ENCODE measurements around the gene AKAP11.
A peak's percentile ranks its signal among the peaks of the same experiment; 100 is the strongest.

Gene AKAP11

DNA sequence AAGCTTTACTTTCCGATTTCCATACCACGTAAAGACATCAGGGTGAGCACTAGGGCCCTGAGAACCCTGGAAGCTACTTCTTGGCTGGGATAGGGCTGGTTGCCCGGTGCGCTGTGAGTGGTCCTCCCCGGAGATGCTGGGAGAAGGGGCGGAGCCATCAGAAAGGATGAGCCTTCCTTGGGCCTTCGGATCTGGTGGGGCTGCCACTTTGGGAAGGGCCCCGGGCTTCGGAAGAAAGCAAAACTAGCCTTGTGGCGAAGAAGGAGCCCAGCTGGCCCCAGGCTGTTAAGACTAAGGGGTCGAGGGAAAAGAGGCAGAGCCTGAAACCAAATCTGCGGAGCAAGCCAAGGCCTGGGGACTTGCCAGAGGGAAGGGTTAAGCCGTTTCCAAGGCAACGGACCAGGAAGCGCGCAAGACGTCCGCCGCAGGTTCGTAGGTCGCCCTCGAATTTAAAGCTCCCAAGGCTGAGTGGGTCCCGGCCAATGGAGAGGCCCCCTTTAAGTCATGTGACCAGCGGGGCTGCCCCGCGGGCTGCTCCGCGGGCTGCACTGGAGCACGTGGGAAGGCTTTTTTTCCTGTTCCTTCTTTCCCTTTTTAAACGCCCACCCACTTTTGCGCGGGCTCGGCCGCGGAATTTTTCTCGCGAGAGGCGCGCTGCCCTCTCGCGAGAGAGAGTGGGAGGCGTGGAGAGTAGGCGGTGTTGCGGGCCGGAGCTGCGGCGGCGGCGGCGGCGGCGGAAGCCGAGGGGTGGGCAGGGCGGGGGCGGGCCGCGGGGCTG, 426 bp upstream of the AKAP11 start:
- peak; percentile 81 to 88 (median 84) for DNase-seq (ENCODE audit: low read depth in 3 of 3, low spot score in 1 of 3)

- DNase-seq (ENCODE audit: low read depth in 3 of 3, low spot score in 1 of 3), result no peak
Observed at GRCh38 chr13:42272804-42273175, 838 bp downstream of the AKAP11 start.

- DNase-seq (ENCODE audit: low read depth in 3 of 3, low spot score in 1 of 3), result no peak
Observed at GRCh38 chr13:42274386-42275097, 2.6 kb downstream of the AKAP11 start.

- no peak for DNase-seq (ENCODE audit: low read depth in 3 of 3, low spot score in 1 of 3)
Observed at GRCh38 chr13:42275098-42275471, 3.1 kb downstream of the AKAP11 start.

GRCh38 chr13:42275506-42275905, 3.6 kb downstream of the AKAP11 start:
- no peak for DNase-seq (ENCODE audit: low read depth in 3 of 3, low spot score in 1 of 3)

DNA sequence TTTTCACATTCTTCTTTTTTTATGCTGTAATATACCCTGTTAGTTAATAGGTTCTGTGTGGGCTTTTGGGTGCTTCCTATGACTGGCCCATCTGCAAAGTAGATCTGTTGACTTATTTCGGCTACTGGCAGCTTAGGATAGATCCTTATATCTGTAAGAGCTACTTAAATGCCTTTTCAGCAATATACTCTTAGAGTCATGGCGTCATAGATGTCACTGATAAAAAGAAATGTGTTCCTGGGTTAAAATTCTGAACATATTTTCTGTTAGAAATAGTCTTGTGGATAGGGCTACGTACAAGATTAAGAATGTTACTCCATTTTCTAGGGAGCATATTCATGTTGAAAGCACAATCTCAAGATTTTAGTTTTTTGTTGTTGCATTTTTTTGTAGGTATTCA, 4.7 kb downstream of the AKAP11 start:
- no peak for DNase-seq (ENCODE audit: low read depth in 3 of 3, low spot score in 1 of 3)

DNA sequence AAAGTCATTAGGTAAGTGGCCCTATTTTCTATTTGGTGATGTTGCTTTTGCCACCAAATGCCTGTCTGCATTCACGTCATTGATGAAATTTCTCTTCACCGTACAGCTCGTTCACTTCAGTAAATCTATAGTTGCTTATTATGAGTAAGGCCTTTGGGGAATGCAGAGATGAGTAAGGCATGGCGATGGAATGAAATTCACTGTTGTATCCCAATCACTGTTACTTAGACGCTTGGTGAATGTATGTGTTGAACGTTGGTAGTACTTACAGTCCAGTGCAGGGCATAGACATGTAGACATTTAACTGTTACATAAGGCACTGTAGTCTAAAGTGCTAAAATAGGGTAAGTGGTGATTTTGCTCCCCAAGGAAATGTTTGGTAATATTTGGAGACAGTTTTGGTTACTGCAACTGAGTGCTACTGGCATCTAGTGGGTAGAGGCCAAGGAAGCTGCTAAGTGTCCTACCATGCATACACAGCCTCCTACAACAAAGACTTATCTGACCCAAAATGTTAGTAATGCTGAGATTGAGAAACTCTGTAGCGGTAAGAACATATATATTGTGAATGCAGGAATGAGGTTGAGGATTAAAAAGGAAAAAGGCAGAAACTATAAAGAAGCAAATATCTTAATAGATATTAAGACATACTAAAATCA, 5.8 kb downstream of the AKAP11 start:
- no peak for DNase-seq (ENCODE audit: low read depth in 3 of 3, low spot score in 1 of 3)

DNA sequence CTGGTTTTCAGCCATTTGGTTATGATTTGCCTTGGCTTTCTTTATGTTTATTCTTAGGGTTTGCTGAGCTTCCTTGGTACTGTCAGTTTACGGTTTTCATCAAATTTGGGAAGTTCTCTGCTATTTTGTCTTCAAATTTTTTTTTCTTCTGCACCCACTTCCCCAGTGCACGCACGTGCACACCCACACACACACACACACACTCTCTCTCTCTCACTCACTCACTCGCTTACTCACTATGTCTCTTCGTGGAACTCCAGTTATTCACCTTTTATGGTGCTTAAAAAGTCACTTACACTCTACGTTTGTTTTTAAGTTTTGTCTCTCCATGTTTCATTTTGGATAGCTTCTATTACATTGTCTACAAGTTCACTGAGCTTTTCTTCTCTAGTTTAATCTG, 7.1 kb downstream of the AKAP11 start:
- DNase-seq (ENCODE audit: low read depth in 3 of 3, low spot score in 1 of 3), result no peak

- DNase-seq (ENCODE audit: low read depth in 3 of 3, low spot score in 1 of 3), result no peak
Observed at GRCh38 chr13:42279986-42280385, 8.0 kb downstream of the AKAP11 start.

GRCh38 chr13:42280537-42280936, 8.6 kb downstream of the AKAP11 start:
- DNase-seq (ENCODE audit: low read depth in 3 of 3, low spot score in 1 of 3), result no peak

DNA sequence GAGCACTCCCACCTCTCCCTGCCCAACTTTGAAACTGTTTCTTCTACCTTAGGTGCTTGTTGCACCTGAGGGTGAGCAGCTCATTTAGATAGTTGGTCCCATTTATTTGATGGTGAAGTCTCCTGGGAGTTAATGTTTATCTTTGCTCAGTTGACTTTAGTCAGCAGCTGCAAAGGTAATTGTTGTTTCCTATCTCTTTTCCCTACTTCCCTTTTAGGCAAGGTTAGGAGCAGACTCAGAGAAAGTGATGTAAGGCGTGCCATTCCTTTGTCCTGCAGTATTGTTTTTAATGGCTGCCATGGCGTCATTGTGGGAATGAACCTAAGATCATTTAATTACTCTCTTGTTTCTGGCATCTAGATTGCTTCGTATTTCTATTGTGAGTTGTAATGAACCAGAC, 11.6 kb downstream of the AKAP11 start:
- DNase-seq (ENCODE audit: low read depth in 3 of 3, low spot score in 1 of 3), result no peak

DNA sequence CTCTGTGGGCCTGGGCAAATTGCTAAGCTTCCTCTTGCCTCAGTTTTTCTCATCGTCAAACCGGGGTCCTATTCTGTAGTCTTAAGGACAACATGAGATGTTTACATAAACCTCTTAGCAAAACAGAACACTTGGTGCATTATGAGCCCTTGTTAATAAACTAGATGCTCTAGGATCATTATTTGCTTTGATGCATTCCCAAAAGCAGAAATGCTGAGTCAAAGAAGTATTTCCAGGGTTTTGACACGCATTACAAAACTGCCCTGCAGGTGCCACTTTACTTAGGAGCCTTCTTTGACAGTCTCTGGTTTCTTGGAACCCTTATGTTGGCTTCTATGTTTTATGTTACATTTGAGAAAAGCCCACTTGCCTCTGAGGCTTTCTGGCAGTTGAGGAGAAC, 12.1 kb downstream of the AKAP11 start:
- no peak for DNase-seq (ENCODE audit: low read depth in 3 of 3, low spot score in 1 of 3)

- DNase-seq (ENCODE audit: low read depth in 3 of 3, low spot score in 1 of 3), result no peak
Observed at GRCh38 chr13:42298392-42298791, 26.4 kb downstream of the AKAP11 start.

DNA sequence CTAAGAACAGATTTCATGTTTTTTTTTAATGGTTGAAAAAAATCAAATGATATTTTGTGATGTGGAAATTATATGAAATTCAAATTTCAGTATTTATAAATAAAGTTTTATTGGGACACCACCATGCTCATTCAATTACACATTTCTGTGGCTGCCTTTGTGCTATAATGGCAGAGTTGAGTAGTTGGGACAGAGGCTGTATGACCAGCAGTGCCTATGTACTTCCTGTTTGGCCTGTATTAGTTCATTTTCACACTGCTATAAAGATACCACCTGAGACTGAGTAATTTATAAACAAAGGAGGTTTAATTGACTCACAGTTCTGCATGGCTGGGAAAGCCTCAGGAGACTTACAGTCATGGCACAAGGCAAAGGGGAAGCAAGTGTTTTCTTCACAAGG, 33.6 kb downstream of the AKAP11 start:
- DNase-seq (ENCODE audit: low read depth in 3 of 3, low spot score in 1 of 3), result no peak

GRCh38 chr13:42307461-42307860, 35.5 kb downstream of the AKAP11 start:
- DNase-seq (ENCODE audit: low read depth in 3 of 3, low spot score in 1 of 3), result no peak

DNA sequence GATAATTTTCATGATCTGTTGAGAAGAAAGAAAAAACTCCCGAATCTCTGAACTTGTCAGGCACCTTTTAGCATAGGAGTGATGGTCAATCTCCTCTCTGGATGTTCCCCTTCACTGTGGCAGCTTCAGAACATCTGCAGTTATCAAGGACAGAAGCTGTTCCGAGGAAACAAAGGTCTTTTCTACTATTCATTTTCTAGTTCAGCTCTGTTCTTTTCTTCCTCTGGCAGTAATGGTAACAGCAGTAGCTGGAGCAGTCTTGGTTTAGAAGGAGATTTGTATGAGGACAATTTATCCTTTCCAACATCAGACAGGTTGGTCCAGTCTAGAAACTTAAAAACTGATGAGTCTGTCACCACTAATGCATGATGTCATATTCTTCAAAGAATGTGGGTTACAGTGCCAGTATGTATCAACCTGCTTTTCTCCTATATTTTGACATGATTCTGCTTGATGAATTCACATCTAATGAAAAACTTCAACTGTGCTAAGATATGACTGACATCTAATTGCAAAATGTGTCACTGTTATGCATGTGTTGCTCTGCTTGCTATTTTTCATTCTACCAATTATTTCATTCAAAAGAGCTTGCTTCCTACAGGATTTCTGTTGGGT, 41.0 kb downstream of the AKAP11 start:
- no peak for DNase-seq (ENCODE audit: low read depth in 3 of 3, low spot score in 1 of 3)

DNA sequence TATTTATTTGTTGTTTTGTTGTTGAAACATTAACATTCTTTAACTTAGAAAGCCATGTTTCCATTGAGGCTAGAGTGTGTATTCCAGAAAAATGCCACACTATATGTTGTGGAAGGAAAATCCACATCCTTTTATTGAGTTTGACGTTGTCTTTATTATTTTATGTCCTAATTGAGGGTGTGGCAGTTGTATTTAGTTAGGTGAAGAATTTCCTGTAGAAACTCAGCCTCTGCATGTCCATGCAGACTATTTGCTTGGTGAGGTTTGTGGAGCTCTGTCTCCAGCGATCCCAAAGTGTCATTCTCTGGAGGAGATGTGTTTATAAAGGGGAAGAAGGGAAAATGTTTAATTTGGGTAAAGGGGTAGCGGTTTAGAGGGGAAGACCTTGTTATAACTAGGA, 46.6 kb downstream of the AKAP11 start:
- no peak for DNase-seq (ENCODE audit: low read depth in 3 of 3, low spot score in 1 of 3)

- DNase-seq (ENCODE audit: low read depth in 3 of 3, low spot score in 1 of 3), result no peak
Observed at GRCh38 chr13:42320375-42320787, 48.4 kb downstream of the AKAP11 start.

- no peak for DNase-seq (ENCODE audit: low read depth in 3 of 3, low spot score in 1 of 3)
Observed at GRCh38 chr13:42322806-42323205, 50.9 kb downstream of the AKAP11 start.

- DNase-seq (ENCODE audit: low read depth in 3 of 3, low spot score in 1 of 3), result no peak
Observed at GRCh38 chr13:42324704-42325103, 52.8 kb downstream of the AKAP11 start.

DNA sequence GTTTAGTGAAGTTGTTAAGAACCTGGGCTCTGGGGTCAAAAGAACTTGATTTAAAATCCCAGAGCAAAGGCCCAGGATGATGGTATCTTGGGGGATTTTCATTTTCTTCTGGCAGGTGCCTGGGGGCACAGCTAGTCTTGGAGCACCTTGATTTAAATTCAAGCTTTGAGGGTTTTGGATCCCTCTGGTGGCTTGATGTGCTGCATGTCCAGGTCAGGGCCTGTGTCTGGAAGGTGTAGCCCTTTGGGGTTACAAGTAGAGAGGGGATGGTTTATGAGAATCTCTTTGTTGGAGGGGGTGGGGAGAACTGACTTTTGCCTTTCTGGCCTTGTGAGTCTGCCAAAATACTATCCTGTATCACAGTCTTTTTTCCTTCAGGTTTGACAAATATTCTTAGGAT, 55.8 kb downstream of the AKAP11 start:
- no peak for DNase-seq (ENCODE audit: low read depth in 3 of 3, low spot score in 1 of 3)

GRCh38 chr13:42328672-42329071, 56.7 kb downstream of the AKAP11 start:
- DNase-seq (ENCODE audit: low read depth in 3 of 3, low spot score in 1 of 3), result no peak

Measured in stimulated activated CD4-positive, alpha-beta T cell treated with anti-CD3 and anti-CD28 coated beads, TNF-alpha, amount 100 ng/mL, for 1 hour (primary cell).